ENCODE data around the gene RNF144B. TPM values are rescaled to one million over a fixed set of nuclear protein-coding genes. Genes with fewer than 3 reads are reported as not detected.
A peak's percentile ranks its signal among the peaks of the same experiment; 100 is the strongest.

The RNF144B gene
- total and polyA plus RNA-seq, 10 of the 15 experiments (the other 5 are each of a cell fraction or from before 2014, with no cell fraction given), result 0.03 to 0.18 (median 0.14) TPM

- TF ChIP-seq CEBPZ (IDR thresholded peaks at IDR 0.05; ENCODE audit: low read depth, low read length) (no peak), ZNF384 (IDR thresholded peaks at IDR 0.05; ENCODE audit: borderline replicate concordance, low read depth, low read length) (no peak), NFYB (IDR thresholded peaks at IDR 0.05; ENCODE audit: insufficient read depth, low read depth, low read length) (no peak), CTCF (IDR thresholded peaks at IDR 0.05 in 2 of 3, conservative IDR thresholded peaks at IDR 0.05 in 1 of 3; ENCODE audit: control insufficient read depth in 2 of 3, extremely low read depth in 1 of 3, insufficient read depth in 1 of 3, low read depth in 3 of 3, low read length in 3 of 3) (peak; percentile 87 to 96 (median 90); a peak in 5 of 6 replicates), FOS (IDR thresholded peaks at IDR 0.05; ENCODE audit: borderline replicate concordance, extremely low read depth, insufficient read length) (no peak), EZH2 (IDR thresholded peaks at IDR 0.05; ENCODE audit: borderline replicate concordance, control insufficient read depth, low read depth, low read length) (no peak), ZNF207 (IDR thresholded peaks at IDR 0.05; ENCODE audit: borderline replicate concordance) (0 out of 2 replicates have a peak, but pooled peaks have one; percentile 70), BRCA1 (IDR thresholded peaks at IDR 0.05; ENCODE audit: low read depth, low read length) (no peak), NR2C1 (IDR thresholded peaks at IDR 0.05) (peak; percentile 83), TCF7 (IDR thresholded peaks at IDR 0.05; ENCODE audit: borderline replicate concordance) (no peak), GATAD2B (conservative IDR thresholded peaks at IDR 0.05; ENCODE audit: low read depth) (no peak), CHD2 (IDR thresholded peaks at IDR 0.05; ENCODE audit: borderline replicate concordance, low read depth, low read length) (no peak), BHLHE40 (IDR thresholded peaks at IDR 0.05; ENCODE audit: borderline replicate concordance in 1 of 2, low read depth in 2 of 2, low read length in 1 of 2) (no peak), SMC3 (IDR thresholded peaks at IDR 0.05; ENCODE audit: borderline replicate concordance, low read length) (peak; percentile 99), YY1 (IDR thresholded peaks at IDR 0.05; ENCODE audit: low read depth, low read length) (peak; percentile 80), RBBP5 (conservative IDR thresholded peaks at IDR 0.05) (no peak), ZBTB11 (CRISPR knock-in tag; IDR thresholded peaks at IDR 0.05) (no peak), HDAC6 (IDR thresholded peaks at IDR 0.05; ENCODE audit: unreplicated experiment) (no peak), EGR1 (IDR thresholded peaks at IDR 0.05; ENCODE audit: borderline replicate concordance in 1 of 2, low read depth in 2 of 2, low read length in 2 of 2) (no peak), IRF4 (IDR thresholded peaks at IDR 0.05; ENCODE audit: low read depth, low read length) (no peak), BCL11A (IDR thresholded peaks at IDR 0.05; ENCODE audit: low read depth, low read length) (no peak), POLR2AphosphoS2 (IDR thresholded peaks at IDR 0.05; ENCODE audit: low read depth, low read length) (no peak)
Observed at GRCh38 chr6:18503593-18504231, 116.6 kb downstream of the RNF144B start (continued).
